Stimulated activated naive CD4-positive, alpha-beta T cell treated with Interleukin-2 at 50 U/mL for 16 hours (primary cell): Measurements from ENCODE around the gene TOE1.

Experiments used
- DNase-seq: peaks from one replicate; lab custom pipeline; 2025; lab: John Stamatoyannopoulos, UW

TOE1 gene

DNA sequence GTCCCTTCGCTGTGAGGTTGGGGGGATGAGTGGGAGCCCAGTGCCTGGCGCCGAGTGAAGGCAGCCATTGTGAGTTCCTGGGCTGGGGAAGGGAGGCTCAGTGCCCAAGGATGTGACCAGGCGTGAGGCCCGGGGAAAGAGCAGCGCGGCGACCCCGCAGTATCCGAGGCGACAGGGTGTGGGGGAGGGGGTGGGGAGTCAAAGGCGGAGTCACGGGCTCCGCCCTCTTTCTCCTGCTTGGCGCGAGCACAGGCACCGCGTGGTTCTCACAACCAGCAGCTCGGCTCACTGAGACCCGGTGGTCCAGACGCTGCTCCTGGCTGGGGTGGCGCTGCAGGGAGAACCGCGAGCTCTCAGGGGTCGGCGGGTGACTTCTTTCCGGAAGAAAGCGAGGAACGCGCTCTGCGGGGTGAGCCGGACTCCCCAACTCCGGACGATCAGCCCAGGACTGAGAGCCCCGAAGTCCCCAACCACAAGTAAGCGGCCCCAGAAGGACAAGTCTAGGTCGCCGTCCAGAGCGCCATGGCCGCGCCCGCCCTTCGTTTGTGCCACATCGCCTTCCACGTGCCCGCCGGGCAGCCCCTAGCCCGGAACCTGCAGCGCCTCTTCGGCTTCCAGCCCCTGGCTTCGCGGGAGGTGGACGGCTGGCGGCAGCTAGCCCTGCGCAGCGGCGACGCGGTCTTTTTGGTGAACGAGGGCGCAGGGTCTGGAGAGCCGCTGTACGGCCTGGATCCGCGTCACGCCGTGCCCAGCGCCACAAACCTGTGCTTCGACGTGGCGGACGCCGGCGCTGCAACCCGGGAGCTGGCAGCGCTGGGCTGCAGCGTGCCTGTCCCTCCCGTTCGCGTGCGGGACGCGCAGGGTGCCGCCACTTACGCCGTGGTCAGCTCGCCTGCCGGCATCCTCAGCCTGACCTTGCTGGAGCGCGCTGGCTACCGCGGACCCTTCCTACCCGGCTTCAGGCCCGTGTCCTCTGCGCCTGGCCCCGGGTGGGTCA is 13.0 kb upstream of the TOE1 start, which contains the start of gene HPDL:
HPDL (plus strand) TSS at position 269 of the 997 bp plus-strand sequence; CDS start at position 523, 254 bp downstream.
- peak; percentile 58 for DNase-seq

DNA sequence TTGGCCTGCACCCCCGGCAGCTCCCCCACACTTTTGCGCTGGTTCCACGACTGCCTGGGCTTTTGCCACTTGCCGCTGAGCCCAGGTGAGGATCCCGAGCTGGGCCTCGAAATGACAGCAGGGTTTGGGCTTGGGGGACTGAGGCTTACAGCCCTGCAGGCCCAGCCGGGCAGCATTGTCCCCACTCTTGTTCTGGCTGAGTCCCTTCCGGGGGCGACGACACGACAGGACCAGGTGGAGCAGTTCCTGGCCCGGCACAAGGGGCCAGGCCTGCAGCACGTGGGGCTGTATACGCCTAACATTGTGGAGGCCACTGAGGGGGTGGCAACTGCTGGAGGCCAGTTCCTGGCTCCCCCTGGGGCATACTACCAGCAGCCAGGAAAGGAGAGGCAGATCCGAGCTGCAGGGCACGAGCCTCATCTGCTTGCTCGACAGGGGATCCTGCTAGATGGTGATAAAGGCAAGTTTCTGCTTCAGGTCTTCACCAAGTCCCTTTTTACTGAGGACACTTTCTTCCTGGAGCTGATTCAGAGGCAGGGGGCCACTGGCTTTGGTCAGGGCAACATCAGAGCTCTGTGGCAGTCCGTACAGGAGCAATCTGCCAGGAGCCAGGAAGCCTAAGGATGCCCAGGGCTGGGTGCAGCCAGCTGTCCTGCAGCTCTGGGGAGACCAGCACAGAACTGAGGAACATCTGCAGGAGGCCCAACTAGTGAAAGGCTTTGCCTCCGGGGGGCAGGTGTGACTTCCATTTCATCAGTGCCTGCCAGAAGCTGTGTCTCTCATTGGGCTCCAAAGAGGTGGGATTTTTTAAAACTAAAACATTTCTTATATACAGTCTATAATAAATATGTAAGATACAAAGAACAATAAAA is 12.1 kb upstream of the TOE1 start:
- no peak for DNase-seq

DNA sequence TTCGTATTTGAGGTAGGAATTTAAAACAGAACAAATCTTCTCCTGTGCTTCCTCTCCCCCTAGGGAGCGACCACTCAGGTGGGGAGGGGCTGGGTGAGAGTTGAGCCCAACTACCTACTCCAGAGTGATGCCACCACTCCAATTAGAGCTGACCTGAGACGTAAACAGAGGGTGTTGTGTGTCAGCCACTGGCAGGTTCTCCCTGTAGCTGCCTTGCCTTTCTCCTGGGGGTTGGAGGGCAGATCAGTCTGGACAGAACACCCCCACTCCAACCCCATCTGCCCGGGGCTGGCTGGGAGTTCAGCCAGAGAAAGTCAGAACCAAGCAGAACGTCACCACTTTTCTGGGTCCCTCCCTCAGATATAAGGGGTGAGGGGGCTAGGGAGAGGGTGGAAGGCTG is 11.3 kb upstream of the TOE1 start:
- no peak for DNase-seq

DNA sequence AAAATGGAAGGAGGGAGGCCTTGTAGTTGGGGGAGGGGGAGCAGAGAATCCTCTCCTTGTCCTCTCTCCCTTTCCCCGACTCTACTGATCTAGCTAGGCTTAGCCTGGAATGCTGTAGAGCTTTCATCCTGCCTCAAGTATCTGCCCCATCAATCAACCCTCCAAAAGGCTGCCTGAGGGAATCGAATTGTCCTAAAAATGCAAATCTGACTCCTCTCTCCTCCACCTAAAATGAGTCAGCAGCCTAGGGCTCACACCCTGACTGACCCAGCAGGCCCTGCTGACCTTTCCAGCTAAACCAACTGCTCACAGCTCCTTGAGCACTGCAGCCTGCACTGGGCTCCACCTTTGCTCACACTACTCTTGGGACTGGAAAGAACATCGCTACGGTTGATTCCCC is 10.5 kb upstream of the TOE1 start:
- no peak for DNase-seq

DNA sequence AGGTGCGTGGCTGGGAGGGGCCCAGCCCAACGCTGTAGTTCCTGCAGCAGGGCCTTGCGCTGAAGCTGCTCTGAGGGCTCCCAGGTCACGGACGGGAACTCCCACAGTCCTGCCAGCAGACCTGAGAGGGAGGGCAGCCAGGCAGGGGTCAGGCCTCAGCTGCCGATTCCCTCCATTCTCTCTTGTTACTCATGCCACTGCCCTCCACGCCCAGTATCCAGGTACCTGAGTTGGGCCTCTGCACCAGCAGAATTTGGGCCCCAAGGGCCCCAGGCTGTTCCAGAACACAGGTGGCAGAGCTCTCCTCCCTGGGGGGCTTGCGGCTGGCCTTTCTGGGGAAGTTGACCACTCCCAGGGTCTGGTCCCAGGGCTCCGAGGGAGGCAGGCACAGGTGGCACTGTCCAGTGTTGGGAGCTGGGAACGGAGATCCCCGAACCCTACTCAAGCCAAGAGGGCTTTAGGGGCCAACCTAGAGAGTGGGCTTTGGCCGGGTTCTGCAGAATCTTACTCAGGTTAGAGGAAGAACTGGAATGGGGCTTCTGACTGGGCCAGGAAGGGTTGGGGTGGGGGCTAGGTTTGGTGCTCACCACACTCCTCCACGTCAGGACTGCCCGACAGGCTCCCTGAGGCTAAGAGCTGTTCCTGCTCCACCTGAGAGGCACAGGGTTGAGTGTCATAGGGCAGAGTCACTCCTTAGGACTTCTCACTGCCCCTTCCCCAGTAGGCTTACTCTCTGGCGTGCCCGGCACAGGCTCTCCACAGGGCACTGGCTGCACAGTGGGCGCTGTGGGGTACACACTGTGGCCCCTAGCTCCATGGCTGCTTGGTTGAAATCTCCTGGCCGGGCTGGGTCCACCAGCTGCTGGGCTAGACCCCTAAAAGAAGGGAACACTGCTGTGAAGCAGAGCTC is 8.3 kb upstream of the TOE1 start:
- DNase-seq, result no peak

DNA sequence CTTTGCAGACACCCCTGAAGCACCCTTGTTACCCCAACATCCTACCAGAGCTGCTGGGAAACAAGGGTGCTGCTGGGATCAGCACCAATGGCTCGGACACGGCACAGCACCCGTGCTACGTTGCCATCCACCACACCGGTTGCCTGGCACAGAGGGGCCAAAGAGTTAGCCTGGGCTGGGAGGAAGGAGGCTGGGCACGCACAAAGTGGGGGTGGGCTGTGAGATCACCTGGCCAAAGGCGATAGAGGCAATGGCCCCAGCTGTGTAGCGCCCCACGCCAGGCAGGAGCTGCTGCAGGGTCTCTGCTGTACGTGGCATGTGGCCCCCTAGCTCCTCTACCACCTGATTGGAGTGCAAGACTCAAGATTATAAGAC is 7.6 kb upstream of the TOE1 start:
- no peak for DNase-seq

DNA sequence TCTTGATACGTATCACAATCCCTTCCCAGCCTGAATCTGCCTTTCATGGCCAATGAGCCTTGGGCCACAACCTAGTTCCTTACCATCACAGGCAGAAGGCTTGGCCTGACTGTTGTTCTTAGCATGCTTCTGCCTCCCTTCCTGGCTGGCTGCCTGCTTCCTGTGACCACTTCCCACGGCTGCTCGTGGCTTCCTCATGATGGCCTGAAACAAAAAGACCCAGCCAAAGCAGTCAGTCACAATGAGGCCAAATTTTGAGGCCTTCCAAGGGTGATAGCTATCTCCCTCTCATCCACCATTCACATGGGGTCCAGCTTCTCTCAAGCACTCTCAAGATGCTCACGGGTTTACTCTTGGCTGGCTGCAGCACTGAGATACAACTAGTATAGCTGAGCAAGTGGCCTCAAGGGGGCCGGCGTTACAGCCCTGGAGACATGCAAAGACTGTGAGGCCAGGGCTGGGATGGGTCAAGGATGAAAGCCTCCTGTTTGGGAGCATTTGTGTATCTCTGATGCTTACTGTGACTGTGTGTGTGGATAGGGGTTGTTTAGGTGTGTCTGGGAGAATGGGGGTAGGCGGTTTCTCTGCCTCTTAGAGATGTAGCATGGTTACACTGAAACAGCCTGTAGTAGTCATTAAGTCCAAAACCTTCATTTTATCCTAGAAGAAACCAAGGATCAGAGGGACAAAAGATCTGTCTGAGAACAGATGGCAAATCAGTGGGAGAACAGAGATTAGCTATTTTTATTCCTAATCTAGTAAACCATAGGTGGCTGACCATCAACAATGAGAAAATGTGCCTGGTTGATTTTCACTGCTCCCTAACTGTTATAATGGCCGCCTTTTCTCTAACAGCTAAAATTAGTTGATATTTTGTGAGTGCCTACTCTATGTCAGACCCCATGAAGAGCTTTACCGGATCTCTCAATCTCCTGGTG is 5.4 kb upstream of the TOE1 start:
- no peak for DNase-seq

DNA sequence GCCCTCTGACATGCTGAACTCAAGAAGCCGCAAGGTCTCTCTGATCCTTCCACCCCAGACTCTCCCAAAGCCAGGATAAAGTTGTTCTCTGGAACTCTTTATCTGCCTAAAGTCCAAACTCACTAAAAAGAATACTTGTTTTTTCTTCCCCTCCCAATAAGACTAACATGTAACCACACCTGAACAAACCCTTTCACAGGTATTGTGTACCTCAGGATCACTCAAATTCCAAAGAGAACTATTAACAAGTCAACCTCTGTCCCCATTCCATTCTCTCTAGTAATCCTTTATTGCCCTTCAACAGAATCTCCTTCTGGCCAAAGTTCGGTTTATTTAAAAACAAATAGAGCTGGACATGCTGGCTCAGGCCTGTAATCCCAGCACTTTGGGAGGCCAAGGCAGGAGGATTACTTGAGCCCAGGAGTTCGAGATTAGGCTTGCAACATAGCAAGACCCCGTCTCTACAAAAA is 4.1 kb upstream of the TOE1 start:
- DNase-seq, result no peak

DNA sequence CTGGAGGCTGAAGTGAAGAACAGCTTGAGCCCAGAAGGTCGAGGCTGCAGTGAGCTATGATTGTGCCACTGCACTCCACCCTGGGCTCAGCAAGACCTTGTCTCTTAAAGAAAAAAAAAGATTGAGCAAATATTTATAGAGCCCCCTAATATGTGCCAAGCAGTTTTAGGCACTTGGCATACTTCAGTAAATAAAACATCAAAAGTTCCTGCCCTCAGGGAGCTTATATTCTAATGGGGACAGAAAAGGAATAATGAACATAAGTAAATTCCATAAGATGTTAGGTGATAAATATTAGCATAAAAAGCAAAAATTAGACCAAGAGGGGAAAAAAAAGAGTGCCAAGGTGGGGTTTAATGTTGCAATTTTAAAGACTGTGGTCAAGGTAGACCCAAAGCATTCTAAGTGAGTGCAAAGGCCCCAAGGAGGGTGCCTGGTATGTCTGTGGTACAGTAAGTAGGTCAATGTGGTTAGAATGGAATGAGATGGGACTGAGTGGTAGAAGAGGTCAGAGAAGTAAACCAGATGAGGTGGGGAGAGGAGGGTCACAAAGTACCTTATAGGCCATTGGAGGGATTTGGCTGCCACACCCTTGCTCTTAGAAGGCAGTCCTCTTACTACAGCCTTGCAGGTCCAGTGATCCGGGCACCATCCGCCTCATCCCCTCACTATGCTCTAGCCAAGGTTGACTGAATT is 2.2 kb upstream of the TOE1 start:
- no peak for DNase-seq

DNA sequence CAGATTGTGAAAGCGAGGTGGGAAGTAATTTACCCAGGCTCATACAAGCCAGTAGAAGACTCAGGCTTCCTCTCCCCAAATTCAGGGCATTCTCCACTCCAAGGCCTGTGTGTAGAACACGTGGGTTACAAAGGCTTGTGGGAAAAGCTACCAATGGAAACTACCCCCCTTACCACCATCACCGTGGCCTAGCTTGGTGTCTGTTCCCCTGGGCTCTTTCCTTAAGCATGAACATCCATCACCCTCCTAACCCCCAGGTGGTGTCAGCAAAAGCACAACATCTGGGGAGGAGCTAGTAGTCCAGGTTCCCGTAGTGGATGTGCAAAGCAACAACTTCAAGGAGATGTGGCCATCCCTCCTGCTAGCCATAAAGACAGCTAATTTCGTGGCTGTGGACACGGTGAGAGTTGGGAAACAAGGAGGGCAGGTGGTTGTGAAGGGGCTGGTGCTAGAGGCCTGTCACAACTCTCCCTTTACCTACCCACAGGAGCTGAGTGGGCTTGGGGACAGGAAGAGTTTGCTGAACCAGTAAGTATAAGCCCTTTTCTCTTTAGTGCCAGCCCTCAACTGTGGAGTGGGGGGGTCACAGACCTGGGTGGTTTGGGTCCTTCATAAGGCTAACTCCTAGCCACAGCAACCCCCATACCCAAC is 971 bp downstream of the TOE1 start:
- no peak for DNase-seq

DNA sequence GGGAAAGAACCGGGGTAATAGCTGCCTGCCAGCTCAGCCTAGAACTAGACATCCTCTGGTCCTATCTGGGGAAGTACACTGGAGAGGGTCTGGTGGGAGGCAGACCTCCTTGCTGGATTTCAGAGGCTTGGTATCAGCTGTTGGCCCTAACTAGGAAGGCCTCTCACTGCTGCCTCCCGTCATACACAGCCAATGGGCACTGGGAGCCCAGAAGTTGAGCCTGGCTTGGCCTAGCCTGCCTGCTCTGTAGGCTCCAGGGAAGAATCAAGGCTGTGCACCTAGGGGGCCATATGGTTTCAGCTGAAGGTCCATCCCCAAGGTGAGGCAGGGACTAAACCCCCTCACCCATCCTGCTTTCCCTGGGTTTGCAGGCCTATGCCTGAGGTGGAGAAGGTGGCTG is 4.5 kb downstream of the TOE1 start:
- DNase-seq, result no peak

DNA sequence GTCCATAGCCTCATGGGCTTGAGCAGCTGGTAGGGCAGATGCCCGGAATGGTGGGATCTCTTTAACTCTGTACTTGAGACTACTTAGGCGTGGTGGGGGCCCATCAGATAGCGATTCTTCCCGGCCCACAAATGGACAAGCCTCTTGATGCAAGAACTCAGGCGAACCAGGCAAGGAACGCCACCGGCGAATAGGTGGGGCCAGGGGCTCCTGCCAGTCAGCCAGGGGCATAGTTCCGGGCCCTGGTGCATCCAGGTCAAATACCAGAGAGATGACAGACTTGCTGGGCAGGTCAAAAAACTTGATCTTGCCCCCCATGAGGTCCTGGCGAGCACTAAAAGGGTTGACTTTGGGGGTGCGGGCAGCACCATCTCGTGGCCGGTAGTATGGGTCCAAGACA is 5.0 kb downstream of the TOE1 start:
- DNase-seq, result no peak

DNA sequence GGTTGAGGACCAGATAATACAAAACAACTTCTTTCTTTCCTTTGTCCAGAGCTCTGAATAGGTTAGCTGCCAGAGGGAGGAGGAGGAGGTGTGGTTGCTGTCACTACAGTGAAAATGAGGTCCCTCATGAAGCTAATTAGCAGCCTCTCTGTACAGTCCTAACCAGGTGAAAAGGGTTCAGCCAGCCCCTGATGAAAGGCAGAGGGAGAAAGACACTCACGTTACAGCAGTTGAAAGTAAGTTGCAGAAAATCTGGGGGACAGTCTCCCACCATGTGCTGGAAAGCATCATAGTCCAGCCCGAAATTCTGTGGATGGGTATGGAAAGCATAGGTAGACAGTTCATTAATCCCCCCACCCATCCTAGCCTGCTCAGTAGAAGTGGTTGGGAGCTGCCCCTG is 6.5 kb downstream of the TOE1 start:
- DNase-seq, result no peak

DNA sequence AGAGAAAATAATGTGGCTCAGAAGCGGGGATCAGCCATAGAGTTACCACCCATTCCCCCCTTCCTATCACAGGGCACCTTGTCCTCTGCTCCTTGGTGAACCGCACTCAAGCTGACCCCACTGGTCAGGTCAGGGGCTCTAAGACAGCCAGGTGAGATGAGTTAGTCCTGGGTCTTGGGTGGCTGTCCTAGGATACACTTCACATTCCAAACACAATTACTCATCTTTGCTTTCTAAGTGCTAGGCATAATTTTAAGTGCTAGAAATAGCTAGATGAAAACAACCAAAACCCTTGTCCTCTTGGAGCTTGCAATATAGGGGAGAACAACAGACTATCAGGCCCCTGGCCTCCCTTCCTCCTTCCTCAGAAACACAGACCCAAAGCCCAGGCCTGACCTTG is 8.1 kb downstream of the TOE1 start:
- DNase-seq, result no peak

DNA sequence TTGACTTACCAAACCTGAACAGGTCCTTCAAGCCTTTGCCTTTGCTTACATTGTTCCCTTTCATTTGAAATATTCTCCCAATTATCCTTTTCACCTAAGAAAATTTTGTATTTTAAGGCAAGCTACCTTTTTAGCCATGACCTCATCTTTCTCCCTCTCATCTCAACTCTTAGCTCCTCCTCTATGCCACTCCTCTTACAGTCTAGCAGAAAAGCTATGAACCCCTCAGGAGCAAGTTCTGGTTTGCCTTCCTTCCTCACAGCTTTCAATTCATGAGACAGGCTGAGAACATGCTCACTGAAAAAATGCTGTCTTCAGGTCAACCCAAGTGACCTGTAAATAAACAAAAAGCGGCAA is 8.6 kb downstream of the TOE1 start:
- DNase-seq, result no peak

DNA sequence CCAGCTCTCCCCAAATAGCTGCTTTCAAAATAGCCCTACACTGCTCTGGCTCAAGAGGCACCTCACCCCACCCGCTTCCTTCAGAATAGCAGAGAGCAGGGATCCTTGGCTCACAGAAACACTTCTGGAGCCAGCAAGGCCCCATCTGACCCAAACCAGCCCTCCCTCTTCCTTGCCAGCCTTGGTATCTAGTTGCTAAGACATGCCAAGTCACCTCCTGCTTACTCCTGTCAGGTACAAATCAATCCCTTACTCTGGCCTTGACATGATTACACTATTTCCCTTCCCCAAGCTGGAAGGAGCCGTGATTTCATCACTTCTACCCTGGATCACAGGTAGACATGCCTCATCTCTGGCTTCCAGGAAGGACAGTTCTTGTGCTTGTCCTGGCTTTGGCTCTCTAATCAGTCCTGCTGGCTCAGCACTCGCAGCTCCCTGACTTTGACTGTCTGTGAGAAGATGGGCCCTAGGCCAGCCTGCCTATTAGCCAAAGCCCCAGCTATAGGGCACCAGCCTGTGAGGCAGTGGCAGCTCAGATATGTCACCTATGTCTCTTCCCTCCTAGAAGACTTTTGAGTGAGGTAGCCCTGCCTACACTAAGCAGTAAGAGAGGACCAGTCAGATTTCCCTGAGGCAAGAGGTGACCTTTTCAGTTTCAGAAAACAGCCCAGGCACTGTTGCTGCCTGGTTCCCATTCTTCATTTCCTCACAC is 9.2 kb downstream of the TOE1 start:
- no peak for DNase-seq

DNA sequence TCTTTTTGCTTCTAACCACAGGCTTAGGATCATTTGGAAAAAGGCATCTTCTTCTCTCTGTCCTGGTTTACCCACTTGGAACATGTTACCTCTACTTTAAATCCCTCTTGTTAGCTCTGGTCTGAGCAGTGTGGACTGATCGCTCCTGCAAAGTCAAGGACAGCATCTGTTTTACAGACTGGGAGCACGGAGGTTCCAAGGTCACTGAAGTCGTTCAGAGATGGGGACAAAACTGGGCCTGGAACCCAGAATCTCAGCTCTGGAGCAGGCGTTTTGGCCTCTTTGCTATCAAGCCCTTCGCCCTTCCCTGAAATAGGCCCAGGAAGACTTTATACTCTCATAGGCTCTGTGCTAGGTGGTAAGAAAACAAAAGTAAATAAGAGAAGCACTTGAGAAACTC is 11.5 kb downstream of the TOE1 start:
- DNase-seq, result no peak

DNA sequence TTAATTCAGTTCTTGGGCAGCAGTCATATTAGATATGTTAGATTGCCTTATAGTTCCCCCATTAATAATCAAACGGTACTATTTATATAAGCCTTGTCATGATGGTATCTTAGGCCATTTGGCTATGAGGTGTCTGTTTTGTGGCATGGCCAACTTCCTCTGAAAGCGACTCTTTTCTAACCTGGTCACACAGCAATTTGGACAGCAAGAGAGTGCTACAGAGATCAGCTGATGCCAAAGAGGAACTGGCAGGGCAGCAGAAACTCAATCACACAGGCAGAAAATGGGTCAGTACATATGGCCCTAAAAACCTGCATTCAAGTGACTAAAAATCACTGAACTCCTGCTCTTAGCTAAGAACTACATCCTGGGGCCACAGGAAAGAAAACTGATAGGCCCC is 13.7 kb downstream of the TOE1 start:
- no peak for DNase-seq

DNA sequence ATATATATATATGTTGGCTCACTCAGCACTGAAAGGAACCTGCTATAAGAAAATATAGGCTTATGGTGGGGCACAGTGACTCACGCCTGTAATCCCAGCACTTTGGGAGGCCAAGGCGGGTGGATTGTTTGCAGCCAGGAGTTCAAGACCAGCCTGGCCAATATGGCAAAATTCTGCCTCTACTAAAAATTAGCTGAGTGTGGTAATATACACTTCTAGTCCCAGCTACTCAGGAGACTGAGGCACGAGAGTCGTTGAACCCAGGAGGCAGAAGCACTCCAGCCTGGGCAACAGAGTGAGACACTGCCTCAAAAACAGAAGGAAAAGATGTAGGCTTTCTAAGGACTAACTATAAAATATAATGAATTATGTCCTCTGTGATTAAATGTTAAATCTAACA is 14.9 kb downstream of the TOE1 start:
- no peak for DNase-seq
